HG02885 (cell line): Measurements from ENCODE around the gene EPHB1.

ENCODE experiments used
- ATAC-seq: cut with Tn5 transposase; IDR thresholded peaks from one replicate; pipeline ENCODE4 v1.9.1; 2021; ENCODE audit warnings: mild to moderate bottlenecking; ENCODE audit not compliant: unreplicated experiment, poor library complexity

EPHB1 gene

DNA sequence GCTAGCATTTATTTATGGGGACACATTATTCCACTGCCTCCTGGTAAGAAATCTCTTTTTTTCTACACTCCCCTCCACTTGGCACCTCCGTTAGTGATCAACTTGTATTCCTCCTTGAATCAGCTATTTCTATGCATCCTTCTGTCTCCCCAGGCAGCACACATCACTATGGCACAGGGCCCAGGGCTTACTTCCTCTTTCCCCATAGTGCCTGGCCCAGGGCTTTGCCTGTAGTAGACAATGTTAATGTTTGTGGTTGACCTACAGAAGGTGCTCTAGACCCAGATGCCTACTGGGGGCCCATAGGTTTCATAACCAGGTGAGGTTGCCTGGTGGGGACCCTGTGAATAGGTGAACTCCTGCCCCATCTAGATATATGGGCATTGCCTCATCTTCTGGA lies 44.9 kb downstream of the EPHB1 start:
- ATAC-seq = peak; percentile 88

DNA sequence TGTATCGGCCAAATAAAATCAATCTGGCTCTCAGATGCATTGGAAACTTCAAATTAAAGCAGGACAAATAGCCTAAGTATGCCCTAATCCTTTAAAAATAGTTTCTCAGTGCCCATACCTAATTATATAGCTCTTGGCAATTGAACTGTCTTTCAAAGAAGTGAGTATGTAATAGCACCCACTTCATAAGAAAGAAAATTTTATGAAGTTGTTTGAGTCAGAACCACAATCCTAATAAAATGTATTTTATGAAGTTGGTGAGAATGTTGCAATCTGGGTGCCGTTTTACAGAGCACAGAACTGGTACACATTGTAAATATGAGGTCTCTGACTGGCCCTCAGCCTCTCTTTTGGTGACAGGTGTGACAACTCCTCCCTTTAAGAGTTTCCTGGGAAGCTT lies 45.4 kb downstream of the EPHB1 start:
- no peak for ATAC-seq

- ATAC-seq = no peak
Measured at GRCh38 chr3:134846084-134846483, 51.0 kb downstream of the EPHB1 start.

- no peak for ATAC-seq
Measured at GRCh38 chr3:134846911-134847317, 51.9 kb downstream of the EPHB1 start.

DNA sequence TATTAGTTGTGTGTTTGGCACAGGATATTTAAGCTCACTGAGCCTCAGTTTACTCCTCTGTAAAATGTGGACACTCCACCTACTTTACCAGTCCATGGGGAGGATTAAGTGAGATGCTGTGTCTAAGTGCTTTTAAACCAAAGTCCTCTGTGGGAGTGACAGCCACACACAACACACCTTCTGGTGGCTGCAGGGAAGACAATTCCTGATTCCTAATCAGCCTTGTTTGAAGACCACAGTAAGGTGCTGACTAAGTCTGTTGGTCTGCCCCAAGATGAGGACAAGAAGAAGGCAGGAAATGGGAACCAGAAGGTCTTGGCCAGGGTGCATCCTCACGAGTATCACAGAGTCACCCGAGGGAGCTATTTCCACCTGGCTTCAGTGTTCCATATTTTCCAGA lies 52.3 kb downstream of the EPHB1 start:
- ATAC-seq = no peak

GRCh38 chr3:134849561-134849960 lies 54.5 kb downstream of the EPHB1 start:
- ATAC-seq = no peak

- no peak for ATAC-seq
Measured at GRCh38 chr3:134850761-134851160, 55.7 kb downstream of the EPHB1 start.

DNA sequence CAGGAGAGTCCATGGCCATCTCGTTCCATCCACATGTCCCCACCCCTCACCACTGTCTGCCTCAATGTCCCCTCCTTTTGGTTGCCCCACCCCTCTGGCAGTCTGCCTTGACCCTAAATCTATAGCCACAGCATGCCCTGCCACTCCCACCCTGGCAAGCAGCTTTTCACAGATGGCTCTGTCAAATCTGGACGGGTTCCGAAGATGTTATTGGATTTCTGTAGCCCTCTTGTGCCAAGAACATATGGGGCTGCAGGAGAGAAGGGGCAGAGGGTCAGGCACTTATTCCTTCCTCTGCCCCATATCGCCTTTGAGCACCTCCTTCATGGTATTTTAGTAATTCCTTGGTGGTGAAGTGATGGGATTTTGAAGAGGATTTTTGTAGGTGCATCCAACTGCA lies 57.1 kb downstream of the EPHB1 start:
- no peak for ATAC-seq

DNA sequence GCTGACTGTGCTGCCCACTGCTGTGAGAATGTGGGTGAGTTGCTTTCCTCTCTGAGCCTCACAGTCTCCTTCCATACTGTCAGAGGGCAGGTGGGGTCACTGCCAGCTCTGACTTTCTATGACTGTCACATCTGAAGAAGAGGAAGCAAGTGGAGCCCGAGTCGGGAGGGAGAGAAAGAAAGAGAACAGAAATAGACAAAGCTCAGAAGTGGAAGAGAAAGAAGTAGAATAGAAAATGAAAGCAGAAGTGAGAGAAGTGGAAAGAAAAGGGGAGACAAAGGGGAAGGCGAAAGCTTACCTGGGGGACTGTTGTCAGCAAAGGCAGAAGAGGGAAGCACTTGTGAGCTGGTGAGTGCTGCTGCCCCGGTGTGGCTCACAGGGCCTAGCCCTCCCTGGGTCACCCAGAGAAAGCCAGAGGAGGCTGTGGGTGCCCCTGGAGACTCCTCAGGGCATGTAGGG lies 57.9 kb downstream of the EPHB1 start:
- peak; percentile 98 for ATAC-seq

GRCh38 chr3:134854254-134854653 lies 59.2 kb downstream of the EPHB1 start:
- no peak for ATAC-seq

DNA sequence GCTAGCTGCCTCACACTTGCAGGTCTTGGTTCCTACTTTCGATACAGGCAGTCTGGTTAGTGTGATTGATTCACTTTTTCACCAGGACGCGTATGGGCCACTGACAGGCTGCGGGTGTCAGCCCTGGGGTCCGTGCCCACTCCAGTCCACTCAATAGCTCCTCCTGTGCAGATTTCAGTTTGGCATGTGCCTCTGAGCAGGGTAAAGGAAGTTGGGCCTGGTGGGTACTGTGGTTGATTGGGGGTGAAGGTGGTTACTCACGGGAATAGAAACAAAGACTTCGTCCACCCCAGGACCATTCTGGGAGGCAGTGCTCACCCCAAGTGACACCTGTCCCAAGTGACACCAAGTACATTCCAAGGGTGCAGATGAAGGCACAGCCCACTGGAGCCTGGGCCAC lies 62.3 kb downstream of the EPHB1 start:
- no peak for ATAC-seq

DNA sequence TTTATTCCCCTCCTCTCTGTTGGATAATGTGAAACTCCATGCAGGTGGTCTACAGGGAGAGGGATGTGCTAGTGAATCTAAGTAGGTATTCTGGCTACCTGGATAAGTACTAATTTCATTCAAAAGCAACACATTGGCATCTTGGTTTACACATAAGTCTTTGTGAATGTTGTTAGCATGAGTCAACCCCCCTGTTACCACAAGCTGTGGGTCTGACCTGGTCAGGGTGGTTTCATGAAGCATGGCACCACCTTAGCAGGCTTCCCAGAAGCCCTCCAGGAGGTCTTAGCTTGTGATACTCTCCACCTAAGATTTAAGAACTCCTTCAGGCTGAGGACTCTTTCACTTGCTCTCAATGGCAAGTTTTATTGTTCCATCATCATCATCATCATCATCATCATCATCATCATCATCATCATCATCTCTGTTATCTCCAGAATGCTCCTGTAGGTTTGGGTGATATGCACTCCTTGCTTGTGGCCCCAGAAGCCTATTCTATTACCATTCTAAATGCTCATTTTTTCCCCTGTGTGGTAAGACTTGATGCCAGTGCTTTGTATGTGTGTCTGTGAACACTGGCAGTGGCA lies 62.8 kb downstream of the EPHB1 start:
- no peak for ATAC-seq

DNA sequence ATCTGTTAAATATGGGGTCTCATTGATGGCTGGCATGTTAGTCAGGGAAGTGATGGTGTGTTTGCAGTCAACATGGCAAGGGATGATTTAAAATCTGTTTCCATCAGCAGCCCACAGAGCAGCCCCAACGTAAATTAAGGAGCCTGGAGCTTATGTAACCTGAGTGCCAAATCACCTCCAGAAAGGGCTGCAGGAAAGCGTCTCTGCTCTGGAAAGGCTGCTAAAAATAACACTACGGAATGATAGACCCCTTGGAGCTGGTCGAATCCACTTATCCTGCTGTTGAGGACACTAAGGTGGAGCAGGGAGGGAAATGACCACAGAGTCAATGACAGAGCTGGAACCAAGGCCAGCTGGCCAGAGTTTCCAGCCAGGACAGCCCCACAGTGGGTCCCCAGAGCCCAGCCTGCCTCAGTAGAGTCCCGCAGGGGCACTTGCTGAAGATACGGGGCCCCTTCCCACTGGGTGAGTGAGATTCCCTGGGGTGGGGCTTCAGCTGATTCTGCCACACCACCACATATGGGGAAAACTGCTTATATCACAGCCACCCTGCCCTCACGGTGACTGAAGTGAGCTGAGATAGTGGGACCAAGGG lies 63.5 kb downstream of the EPHB1 start:
- no peak for ATAC-seq

DNA sequence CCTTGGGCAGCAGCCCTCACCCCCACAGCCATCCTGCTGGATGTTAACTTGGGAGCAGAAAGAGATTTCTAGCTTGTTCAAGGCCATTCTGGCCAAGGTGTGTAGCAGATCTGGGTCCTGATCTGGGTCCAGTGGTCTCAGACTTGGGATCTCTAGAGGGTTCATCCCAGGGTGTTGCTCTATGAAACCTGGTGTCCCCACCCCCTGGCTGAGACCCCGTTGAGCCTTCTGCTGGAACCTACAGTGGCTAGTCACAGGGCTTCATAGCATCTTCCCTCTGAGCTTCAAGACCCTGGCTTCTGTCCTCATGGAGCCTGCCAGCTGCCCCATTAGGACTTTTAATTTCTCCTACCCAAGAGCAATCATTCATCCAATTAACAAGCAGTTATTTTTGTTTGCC lies 64.3 kb downstream of the EPHB1 start:
- ATAC-seq = no peak

DNA sequence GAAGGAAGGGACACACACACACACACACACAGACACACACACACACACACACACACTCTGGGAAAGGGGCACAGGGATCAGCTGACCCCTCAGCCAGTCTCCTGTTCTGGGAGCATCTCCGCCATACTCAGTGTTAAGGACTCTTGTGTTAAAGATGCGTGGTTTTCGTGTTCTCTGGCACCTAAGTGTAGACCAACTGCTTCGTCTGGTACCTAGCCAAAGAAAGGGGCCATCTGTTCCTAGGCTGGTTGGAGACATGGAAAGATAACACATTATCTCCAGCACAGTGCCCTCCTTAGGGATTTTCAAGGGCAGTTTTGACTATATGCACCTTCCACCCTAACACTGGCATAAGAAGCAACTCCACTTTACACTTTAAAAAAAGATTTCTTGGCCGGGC lies 65.1 kb downstream of the EPHB1 start:
- no peak for ATAC-seq

- ATAC-seq = no peak
Measured at GRCh38 chr3:134863915-134864314, 68.9 kb downstream of the EPHB1 start.

GRCh38 chr3:134864636-134865035 lies 69.6 kb downstream of the EPHB1 start:
- no peak for ATAC-seq

GRCh38 chr3:134867277-134867676 lies 72.2 kb downstream of the EPHB1 start:
- ATAC-seq = no peak

DNA sequence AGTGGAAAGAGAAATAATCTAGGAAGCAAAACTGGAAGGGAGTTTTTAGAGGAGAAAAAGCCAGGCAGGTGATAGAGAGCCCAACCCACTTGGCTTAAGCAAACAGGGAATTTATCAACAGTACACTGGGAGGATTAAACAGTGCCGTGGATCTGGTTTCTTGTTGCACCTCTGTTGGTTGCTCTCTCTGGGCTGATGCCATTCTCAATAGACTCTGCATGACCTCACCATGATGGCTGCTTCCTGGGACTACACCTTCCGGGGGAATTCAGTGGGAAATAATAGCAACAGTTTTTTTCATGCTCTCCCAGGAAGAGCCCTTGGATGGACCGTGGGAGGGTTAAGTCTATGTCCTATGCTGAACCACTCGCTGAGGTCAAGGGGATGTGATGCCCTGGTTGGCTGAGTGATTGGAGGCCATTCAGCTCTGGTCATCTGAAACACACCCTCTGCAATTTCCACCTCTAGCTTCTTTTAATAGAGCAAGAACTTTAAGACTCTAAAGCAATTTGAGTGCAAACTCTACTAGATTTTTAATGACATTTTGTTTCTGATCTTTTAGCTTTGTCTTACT lies 74.2 kb downstream of the EPHB1 start:
- no peak for ATAC-seq

GRCh38 chr3:134871818-134872217 lies 76.8 kb downstream of the EPHB1 start:
- no peak for ATAC-seq

DNA sequence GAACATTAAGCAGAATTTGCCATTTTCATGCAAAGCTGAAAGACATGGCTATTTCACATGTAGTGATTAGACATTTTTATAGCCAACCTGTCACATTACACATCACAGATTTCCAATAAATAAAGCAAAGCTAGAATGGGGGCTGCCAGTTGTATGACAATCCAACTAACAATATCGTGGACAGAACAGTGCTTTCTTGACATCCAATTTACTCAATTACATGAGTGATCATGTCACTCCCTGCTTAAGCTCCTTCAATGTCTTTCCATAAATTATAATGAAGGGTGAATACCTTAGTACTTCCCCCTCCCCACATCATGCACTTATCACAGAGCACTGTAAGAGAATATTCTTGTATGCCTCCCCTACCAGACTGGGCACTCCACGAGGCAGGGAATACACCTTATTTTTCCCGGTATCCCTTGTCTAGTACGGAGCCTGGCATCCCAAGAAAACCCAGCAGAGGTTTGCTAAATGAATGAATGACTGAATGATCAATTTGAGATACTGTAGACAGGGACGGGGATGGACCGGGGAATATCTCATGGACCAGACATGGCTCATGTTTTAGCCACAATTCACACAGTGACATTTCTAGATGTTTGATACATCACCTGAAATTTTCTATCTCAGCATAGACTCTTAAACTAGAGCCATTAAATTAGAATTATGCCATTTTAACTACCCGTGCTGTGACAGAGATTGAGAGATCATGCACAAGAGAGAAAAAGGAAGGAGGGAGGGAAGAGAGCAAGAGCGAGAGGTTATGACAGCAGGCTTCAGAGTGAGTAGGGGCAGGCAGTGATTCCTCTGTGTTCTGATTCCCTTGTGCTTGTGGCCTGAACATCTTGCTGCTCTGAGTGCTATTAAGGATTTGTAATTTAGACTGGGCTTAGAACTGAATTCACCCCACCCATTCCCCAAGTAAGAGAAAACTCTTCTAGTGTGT lies 77.7 kb downstream of the EPHB1 start:
- no peak for ATAC-seq
